Muscle layer of colon (tissue), 2 donors: Measurements from ENCODE around the gene CUL5.
"Not testable (repeated sequence)": the region's sequence is repeated elsewhere in the genome, so short reads cannot be mapped to it uniquely, and the experiment has no call there.

ENCODE experiments used
- H3K27ac ChIP-seq: one replicate; pipeline ENCODE4 v1.7.0; 2013; ENCODE audit warnings: low read depth, mild to moderate bottlenecking, low read length, moderate library complexity
- H3K27me3 ChIP-seq, 2 donors: one replicate each; pipeline ENCODE4 v1.7.0; 2013; ENCODE audit warnings: low read length in 2 of 2, mild to moderate bottlenecking in 2 of 2; ENCODE audit not compliant: insufficient read depth in 2 of 2, control insufficient read depth in 1 of 2
- H3K36me3 ChIP-seq: one replicate; pipeline ENCODE4 v1.7.0; 2013; ENCODE audit warnings: mild to moderate bottlenecking, low read length; ENCODE audit not compliant: insufficient read depth
- H3K4me1 ChIP-seq: one replicate; pipeline ENCODE4 v1.7.0; 2013; ENCODE audit warnings: mild to moderate bottlenecking, low read length; ENCODE audit not compliant: insufficient read depth
- H3K4me3 ChIP-seq, 2 donors: one replicate each; pipeline ENCODE4 v1.7.0; 2013; ENCODE audit warnings: low read length in 2 of 2, low read depth in 1 of 2, mild to moderate bottlenecking in 1 of 2, moderate library complexity in 1 of 2
- H3K9ac ChIP-seq: one replicate; pipeline ENCODE4 v1.7.0; 2013; ENCODE audit warnings: low read length
- H3K9me3 ChIP-seq: one replicate; pipeline ENCODE4 v1.7.0; 2013; ENCODE audit warnings: mild to moderate bottlenecking, low read length
- donor health status: abdominal sarcoma.
- donor health status: Adenocarcinoma of cecum.

CUL5 gene

DNA sequence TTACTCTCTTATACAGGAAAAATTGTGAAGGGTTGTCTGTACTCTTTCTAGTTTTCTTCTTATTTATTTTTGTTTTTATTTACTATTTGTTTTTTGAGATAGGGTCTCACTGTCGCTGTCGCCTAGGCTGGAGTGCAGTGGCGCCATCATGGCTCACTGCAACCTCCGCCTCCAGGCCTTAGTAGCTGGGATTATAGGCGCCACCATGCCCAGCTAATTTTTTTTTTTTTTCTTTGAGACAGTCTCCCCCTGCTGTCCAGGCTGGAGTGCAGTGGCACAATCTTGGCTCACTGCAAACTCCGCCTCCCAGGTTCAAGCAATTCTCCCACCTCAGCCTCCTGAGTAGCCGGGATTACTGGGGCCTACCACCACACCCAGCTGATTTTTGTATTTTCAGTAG, 18.4 kb downstream of the CUL5 start:
- no peaks in the 10 kb centered on the region for H3K36me3 ChIP-seq
- H3K4me3 ChIP-seq: no peak overlapping the region
- H3K9ac ChIP-seq: no peak overlapping the region
- H3K27me3 ChIP-seq: no peaks in the 10 kb centered on the region
- no peaks in the 10 kb centered on the region for H3K9me3 ChIP-seq
- peaks cover 33% of the 10 kb centered on the region for H3K4me1 ChIP-seq
- no peak overlapping the region for H3K27ac ChIP-seq

DNA sequence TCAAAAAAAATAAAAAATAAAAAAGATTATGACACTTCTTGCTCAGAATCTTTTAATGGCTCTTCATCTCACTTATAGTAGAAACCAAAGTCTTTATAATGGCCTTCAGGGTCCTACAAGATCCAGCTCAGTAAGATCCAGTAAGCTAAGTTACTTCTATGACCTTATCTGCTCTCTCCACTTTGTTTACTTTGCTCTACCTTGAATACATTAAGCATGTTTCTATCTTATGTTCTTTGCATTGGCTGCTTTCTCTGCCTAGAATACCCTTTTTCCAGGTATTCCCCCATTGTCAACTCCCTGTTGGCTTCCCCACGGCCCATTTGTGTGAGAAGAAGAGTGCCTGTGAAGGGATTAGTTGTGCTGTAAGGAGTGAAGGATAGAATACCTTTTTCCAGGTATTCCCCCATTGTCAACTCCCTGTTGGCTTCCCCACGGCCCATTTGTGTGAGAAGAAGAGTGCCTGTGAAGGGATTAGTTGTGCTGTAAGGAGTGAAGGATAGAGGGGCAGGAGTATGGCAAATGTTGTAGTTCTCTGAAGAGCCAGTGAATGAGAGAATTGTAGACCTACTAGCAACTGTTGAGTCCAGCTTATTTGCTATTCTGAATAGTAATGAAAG, 20.2 kb downstream of the CUL5 start:
- H3K36me3 ChIP-seq, H3K27me3 ChIP-seq, H3K9ac ChIP-seq, H3K9me3 ChIP-seq, H3K4me3 ChIP-seq, H3K27ac ChIP-seq: not testable (repeated sequence)
- peaks cover 35% of the 10 kb centered on the region for H3K4me1 ChIP-seq

DNA sequence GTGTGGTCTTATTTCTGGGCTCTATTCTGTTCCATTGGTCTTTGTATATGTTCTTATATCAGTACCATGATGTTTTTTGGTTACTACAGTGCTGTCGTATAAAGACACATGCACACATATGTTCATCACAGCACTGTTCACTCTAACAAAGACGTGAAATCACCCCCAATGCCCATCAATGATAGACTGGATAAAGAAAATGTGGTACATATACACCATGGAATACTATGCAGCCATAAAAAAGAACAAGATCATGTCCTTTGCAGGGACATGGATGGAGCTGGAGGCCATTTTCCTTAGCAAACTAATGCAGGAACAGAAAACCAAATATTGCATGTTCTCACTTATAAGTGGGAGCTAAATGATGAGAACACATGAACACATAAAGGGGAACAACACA, 22.9 kb downstream of the CUL5 start:
- not testable (repeated sequence) for H3K27ac ChIP-seq, H3K9ac ChIP-seq, H3K27me3 ChIP-seq, H3K4me3 ChIP-seq, H3K9me3 ChIP-seq
- H3K4me1 ChIP-seq: peaks cover 18% of the 10 kb centered on the region
- H3K36me3 ChIP-seq: peaks cover 14% of the 10 kb centered on the region

DNA sequence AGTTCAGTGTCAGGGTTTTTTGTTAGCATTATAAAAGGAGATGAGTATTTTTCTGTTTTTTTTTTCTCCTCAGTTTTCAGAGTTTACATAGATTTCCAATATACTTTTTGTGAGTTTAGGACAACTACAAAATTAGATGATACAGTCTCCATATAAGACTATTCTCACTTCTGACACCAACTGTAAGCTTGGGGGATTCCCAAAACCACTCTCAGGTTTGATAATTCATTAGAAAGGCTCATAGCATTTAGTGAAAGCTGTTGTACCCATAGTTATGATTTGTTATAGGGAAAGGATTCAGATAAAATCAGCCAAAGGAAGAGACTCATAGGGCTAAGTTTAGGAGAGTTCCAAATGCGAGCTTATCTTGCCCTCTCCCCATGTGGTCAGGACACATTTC, 24.1 kb downstream of the CUL5 start:
- Histone ChIP-seq H3K36me3 (peaks cover 14% of the 10 kb centered on the region), H3K27me3 (no peaks in the 10 kb centered on the region), H3K9ac (no peak overlapping the region), H3K9me3 (no peaks in the 10 kb centered on the region), H3K27ac (no peak overlapping the region), H3K4me3 (no peak overlapping the region), H3K4me1 (peaks cover 26% of the 10 kb centered on the region)

DNA sequence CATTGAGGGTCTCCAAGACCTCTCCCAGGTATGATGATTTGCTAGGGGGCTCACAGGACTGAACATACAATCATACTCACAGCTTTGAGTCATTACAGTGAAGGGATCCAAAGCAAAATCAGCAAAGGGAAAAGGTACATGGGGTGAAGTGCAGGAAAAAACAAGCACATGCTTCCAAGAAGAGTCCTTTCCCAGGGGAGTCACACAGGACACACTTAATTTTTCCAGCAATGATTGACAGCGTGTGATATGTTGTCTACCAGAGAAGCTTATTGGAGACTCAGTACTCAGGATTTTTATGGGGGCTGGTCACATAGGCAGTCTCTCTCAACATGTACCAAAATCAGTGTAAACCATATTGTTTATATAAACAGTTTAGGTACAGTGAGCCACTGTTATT, 25.3 kb downstream of the CUL5 start:
- peaks cover 14% of the 10 kb centered on the region for H3K36me3 ChIP-seq
- H3K4me3 ChIP-seq: no peak overlapping the region
- peaks cover 16% of the 10 kb centered on the region for H3K4me1 ChIP-seq
- H3K9me3 ChIP-seq: no peaks in the 10 kb centered on the region
- no peaks in the 10 kb centered on the region for H3K27me3 ChIP-seq
- H3K27ac ChIP-seq: no peak overlapping the region
- no peak overlapping the region for H3K9ac ChIP-seq

DNA sequence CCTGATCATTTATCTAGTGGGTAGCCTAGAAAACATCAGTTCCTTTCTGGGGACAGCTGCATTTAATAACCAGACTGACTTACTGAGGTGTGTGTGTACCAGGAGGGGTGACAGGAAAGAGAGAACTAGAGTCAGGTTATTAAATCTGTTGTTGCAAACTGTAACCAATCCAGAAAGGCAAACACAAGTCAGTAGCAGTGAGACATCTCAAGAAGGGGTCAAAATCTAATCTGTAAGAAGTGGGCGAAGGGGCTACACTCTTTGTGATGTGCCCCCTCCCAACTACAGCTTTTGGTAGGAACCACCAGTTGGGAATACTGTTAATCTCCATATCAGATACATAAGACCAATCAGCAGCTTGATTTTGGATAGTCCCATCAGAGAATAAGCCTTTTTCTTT, 26.3 kb downstream of the CUL5 start:
- no peaks in the 10 kb centered on the region for H3K27me3 ChIP-seq
- H3K36me3 ChIP-seq: peaks cover 14% of the 10 kb centered on the region
- no peak overlapping the region for H3K27ac ChIP-seq
- no peak overlapping the region for H3K4me3 ChIP-seq
- H3K4me1 ChIP-seq: peaks cover 15% of the 10 kb centered on the region
- no peaks in the 10 kb centered on the region for H3K9me3 ChIP-seq
- H3K9ac ChIP-seq: no peak overlapping the region

DNA sequence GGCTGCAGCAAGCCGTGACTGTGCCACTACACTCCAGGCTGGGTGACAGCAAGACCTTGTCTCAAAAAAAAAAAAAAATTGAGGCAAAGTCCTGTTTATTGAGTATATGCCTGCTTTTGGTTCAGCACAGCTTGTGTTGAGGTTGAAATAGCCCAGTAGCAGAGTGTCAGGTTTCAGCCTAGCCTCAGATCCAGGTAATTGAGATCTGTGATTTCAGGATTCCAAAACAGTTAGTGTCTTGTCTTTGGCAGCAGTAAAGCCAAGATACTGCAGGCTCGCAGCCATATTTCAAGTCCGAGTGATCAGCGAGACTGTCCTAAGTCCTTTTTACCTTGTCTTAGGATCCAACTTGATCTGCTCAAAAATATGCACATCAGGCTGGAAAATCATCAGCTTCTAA, 27.0 kb downstream of the CUL5 start:
- Histone ChIP-seq H3K9ac (no peak overlapping the region), H3K4me1 (peaks cover 15% of the 10 kb centered on the region), H3K4me3 (no peak overlapping the region), H3K36me3 (peaks cover 14% of the 10 kb centered on the region), H3K9me3 (no peaks in the 10 kb centered on the region), H3K27ac (no peak overlapping the region), H3K27me3 (no peaks in the 10 kb centered on the region)

DNA sequence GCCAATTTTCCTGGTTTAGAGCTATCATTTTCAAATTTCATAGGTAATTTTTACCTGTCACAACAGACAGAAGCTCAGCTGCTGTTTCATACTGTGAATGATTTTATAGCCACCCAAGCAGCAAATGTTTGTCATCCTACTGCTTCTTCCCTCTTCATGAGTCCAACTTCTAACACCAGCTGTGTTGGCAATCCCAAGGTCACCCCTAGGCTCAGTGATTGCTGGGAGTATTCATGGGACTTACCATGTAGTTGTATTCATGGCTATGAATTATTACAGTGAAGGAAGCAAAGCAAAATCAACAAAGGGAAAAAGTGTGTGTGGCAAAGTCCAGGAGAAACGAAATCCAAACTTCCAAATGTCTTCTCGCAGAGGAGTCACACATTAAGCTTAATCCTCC, 28.5 kb downstream of the CUL5 start:
- no peak overlapping the region for H3K9ac ChIP-seq
- no peak overlapping the region for H3K4me3 ChIP-seq
- H3K27me3 ChIP-seq: no peaks in the 10 kb centered on the region
- no peak overlapping the region for H3K27ac ChIP-seq
- H3K9me3 ChIP-seq: no peaks in the 10 kb centered on the region
- peaks cover 14% of the 10 kb centered on the region for H3K36me3 ChIP-seq
- H3K4me1 ChIP-seq: peaks cover 15% of the 10 kb centered on the region

DNA sequence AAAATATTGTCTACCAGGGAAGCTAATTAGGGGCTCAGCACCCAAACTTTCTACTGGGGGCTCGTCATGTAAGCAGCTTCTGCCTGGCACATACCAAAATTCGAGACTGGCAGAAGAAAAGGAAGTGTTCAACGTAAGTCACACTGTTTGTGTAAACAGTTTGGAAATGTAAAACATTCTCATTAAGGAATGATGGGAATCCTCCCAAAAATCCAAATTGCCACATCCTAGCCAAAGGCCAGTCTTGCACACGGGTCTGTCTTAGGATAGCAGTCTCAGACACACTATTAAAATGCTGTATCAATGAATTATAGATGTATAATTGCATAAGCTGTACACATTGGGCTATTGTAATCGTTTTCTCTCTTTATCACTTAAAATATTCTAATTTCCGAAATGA, 28.9 kb downstream of the CUL5 start:
- H3K4me1 ChIP-seq: peaks cover 15% of the 10 kb centered on the region
- H3K27me3 ChIP-seq: no peaks in the 10 kb centered on the region
- no peak overlapping the region for H3K9ac ChIP-seq
- H3K27ac ChIP-seq: no peak overlapping the region
- no peaks in the 10 kb centered on the region for H3K9me3 ChIP-seq
- no peak overlapping the region for H3K4me3 ChIP-seq
- H3K36me3 ChIP-seq: peaks cover 14% of the 10 kb centered on the region

DNA sequence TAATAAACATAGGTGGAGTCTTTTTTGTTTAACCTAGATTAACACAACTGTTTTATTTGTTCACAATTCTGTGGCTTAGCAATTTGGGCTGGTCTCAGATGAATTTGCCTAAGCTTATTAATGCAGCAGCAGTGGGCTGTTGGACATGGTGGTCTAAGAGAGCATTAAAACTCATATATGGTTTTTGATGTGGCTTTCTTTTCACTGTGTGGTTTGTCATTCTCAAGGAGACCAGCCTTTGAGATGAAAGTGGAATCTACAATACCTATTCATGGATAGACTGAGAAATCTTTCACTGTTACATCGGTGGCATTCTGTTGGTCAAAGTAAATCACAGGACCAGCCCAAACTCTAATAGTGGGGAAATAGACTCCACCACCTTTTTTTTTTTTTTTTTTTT, 39.6 kb downstream of the CUL5 start:
- Histone ChIP-seq H3K4me3 (no peak overlapping the region), H3K27ac (no peak overlapping the region), H3K36me3 (peaks cover 10% of the 10 kb centered on the region), H3K9me3 (no peaks in the 10 kb centered on the region), H3K4me1 (no peaks in the 10 kb centered on the region), H3K27me3 (no peaks in the 10 kb centered on the region), H3K9ac (no peak overlapping the region)

DNA sequence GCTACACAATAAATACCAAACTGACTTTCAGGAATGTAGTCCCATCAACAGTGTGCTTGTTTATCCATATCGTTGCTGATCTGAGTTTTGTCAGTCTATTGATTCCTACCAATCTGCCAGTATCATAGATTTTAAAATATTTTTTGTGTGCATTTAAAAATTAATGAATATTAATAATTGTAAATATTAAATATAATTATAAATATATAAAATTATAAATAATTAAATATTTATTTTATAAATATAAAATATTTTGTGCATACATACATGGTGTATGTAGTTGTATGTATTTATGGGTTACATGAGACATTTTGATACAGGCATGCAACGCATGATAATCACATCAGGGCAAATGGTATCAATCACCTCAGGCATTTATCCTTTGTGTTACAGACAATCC, 53.6 kb downstream of the CUL5 start:
- Histone ChIP-seq H3K9me3 (no peaks in the 10 kb centered on the region), H3K4me1 (no peaks in the 10 kb centered on the region), H3K4me3 (no peak overlapping the region), H3K27me3 (no peaks in the 10 kb centered on the region), H3K27ac (no peak overlapping the region), H3K9ac (no peak overlapping the region), H3K36me3 (peaks cover 7% of the 10 kb centered on the region)

DNA sequence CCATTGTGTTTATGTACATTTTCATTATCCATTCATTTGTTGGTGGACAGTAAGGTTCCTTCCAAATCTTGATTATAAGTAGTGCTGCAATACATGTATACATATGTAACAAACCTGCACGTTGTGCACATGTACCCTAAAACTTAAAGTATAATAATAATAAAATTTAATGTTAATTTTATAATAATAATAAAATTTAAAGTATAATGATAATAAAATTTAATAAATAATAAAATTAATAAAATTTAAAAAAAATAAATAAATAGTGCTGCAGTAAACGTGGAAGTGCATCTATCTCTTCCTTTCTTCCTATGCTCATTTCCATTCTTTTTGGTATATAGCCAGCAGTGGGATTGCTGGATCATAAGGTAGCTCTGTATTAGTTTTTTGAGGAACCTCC, 54.7 kb downstream of the CUL5 start:
- Histone ChIP-seq H3K36me3 (peaks cover 5% of the 10 kb centered on the region), H3K4me1 (no peaks in the 10 kb centered on the region), H3K4me3 (no peak overlapping the region), H3K27me3 (no peaks in the 10 kb centered on the region), H3K9ac (no peak overlapping the region), H3K27ac (no peak overlapping the region), H3K9me3 (no peaks in the 10 kb centered on the region)
